Adrenal gland (tissue), 12 donors: ENCODE results near the gene DNAH3. TPM values are rescaled to one million over a fixed set of nuclear protein-coding genes. Genes with fewer than 3 reads are reported as not detected.

Experiments
- DNase-seq, 7 donors: peaks; one replicate each; pipeline ENCODE4 v3.0.0-alpha.2; 2019 to 2020
- H3K27ac ChIP-seq, 5 donors: fragments of 200-600 bp; sonication (generic) in 4 of 5; 1 replicate in 3 of 5; 2 replicates in 2 of 5; pipeline versions ENCODE4 v1.5.1 to v1.8.0; 2016 to 2020; ENCODE audit warnings: mild to moderate bottlenecking in 1 of 5
- H3K27me3 ChIP-seq: fragments of 200-600 bp; 2 replicates; pipeline ENCODE4 v1.8.0; 2021
- H3K36me3 ChIP-seq, 2 donors: fragments of 200-600 bp; replicated peaks in 1 of 2; 1 replicate in 1 of 2; 2 replicates in 1 of 2; pipeline versions ENCODE4 v1.5.1 to v1.8.0; 2018 to 2022
- H3K4me1 ChIP-seq, 2 donors: fragments of 200-600 bp; replicated peaks in 1 of 2; 1 replicate in 1 of 2; 2 replicates in 1 of 2; pipeline versions ENCODE4 v1.5.1 to v1.8.0; 2018 to 2021
- H3K4me3 ChIP-seq, 4 donors: fragments of 200-600 bp; sonication (generic) in 3 of 4; one replicate each; pipeline ENCODE4 v1.5.1; 2016 to 2018
- H3K9me3 ChIP-seq, 3 donors: fragments of 200-600 bp; sonication (generic) in 1 of 3; replicated peaks in 1 of 3; 1 replicate in 2 of 3; 2 replicates in 1 of 3; pipeline versions ENCODE4 v1.5.1 to v1.8.0; 2016 to 2021
- POLR2A ChIP-seq, 2 donors: fragments of 450-650 bp; IDR thresholded peaks; one replicate each; pipeline ENCODE4 v1.6.1; 2017; ENCODE audit warnings: antibody characterized with exemption in 2 of 2, mild to moderate bottlenecking in 2 of 2, moderate library complexity in 1 of 2
- WGBS, 4 donors: extraction: QIAGEN DNeasy Blood & Tissue Kit in 2 of 4; methylation state at CpG; one replicate each; pipeline versions ENCODE4 v1.1.5 to v1.1.7; 2013 to 2017; 5-methylcytosine and 5-hydroxymethylcytosine counted together
- intact Hi-C, 2 donors: fragments of 100-400 bp; cut with DNase I; formaldehyde crosslinking; loops; one replicate each; pipeline versions ENCODE4 v1.14.1 to v1.15.0; 2022 to 2023
- polyA plus RNA-seq, 3 donors: library from polyadenylated mRNA; stranded (reverse); fragments of 200-250 nt in 2 of 3; fragments of 350-450 nt in 1 of 3; fragmentation: Illumina TruSeq in 1 of 3; extraction: RNeasy Lipid Tissue Mini Kit (QIAGEN cat#74804) in 1 of 3; gene quantifications; one replicate each; pipeline ENCODE4 v1.2.3, GENCODE V29; 2013 to 2014
- total RNA-seq, 9 donors: library from RNA; depleted of rRNA in 4 of 9; stranded (reverse); fragments of >200 nt in 4 of 9; fragments of 120-200 nt in 1 of 9; fragmentation: NEBNext Ultra II Directional in 1 of 9; extraction: Animal tissue kit (Norgen Biotek cat#: 25700) in 1 of 9; gene quantifications; one replicate each; pipeline versions ENCODE4 v1.1.0 to v1.2.4, GENCODE V29; 2013 to 2023
- TF ChIP-seq, protein P1 (sequence below), 6 experiments: fragments of 450-650 bp in 4 of 6; fragments of 200-600 bp in 2 of 6; sonication (generic) in 1 of 6; IDR thresholded peaks; 1 replicate in 5 of 6; 2 replicates in 1 of 6; pipeline versions ENCODE4 v1.5.1 to v1.8.0; 2016 to 2021; ENCODE audit warnings: antibody characterized with exemption in 6 of 6, mild to moderate bottlenecking in 2 of 6, moderate library complexity in 1 of 6
- donor health status: healthy with polysubstance abuse.
- donor health status: Bipolar disorder and iron deficiency.
- donor health status: DM: yes; HTN: yes; CAD: no.
- donor health status: DM: no; HTN: no; CAD: no.
- donor health status: DM: no; HTN: no; CAD: no.
- donor health status: DM: yes; HTN: yes; CAD: no.

The DNAH3 gene
- total and polyA plus RNA-seq, 12 donors, result 0.06 to 0.40 (median 0.20) TPM; not detected in 6

DNA sequence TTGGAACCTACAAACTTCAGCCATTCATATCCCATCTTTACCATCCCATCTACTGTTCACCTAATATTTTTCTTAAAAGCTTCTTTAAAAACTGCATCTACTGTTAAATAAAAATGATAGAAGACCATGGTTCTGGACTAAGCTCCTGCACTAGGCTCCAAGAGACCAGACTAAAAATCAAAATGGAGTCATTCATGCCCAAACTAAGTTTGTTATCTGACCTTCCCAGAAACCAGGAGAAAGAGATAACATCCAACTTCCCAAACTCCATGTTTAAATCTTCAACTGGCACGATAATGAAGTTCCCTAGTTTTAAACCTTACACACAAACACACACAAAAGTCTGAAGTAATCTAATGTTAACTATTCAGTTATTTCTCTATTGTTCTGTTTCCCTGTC lies 264.3 kb downstream of the DNAH3 start:
- TF ChIP-seq, protein P1, sequence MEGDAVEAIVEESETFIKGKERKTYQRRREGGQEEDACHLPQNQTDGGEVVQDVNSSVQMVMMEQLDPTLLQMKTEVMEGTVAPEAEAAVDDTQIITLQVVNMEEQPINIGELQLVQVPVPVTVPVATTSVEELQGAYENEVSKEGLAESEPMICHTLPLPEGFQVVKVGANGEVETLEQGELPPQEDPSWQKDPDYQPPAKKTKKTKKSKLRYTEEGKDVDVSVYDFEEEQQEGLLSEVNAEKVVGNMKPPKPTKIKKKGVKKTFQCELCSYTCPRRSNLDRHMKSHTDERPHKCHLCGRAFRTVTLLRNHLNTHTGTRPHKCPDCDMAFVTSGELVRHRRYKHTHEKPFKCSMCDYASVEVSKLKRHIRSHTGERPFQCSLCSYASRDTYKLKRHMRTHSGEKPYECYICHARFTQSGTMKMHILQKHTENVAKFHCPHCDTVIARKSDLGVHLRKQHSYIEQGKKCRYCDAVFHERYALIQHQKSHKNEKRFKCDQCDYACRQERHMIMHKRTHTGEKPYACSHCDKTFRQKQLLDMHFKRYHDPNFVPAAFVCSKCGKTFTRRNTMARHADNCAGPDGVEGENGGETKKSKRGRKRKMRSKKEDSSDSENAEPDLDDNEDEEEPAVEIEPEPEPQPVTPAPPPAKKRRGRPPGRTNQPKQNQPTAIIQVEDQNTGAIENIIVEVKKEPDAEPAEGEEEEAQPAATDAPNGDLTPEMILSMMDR (IDR thresholded peaks at IDR 0.05), result no peak
- TF ChIP-seq POLR2A (IDR thresholded peaks at IDR 0.05), result no peak
- Histone ChIP-seq H3K9me3 (no peaks in the 10 kb centered on the region), H3K27ac (peak overlapping the region in 1 of 5 donors; percentile 7), H3K4me3 (no peak overlapping the region), H3K36me3 (peaks cover 0 to 2% of the 10 kb centered on the region in 2 donors), H3K4me1 (peaks cover 18 to 72% of the 10 kb centered on the region in 2 donors), H3K27me3 (no peaks in the 10 kb centered on the region)
- DNase-seq, result no peak
- WGBS, 4 donors, result 0 to 71% (median 16%) methylated on average over 1 of the region's 1 CpG
- intact Hi-C loops, result no loop called here

DNA sequence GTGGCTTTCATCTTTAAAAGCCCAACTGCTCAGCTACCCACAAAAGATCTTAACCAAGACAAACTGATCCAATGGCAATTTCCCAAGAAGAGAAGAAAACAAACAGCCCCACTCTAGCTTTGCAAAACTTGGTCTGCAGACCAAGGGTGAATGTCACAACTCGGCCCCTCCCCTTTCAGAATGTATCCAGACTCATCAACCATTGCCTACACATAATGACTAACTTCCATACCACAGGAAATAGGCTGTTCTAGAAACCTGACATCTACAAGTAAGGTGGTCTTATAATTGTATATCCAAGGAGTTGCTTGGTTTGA lies 266.4 kb downstream of the DNAH3 start:
- Histone ChIP-seq H3K4me3 (peak overlapping the region in 1 of 4 donors; percentile 5), H3K36me3 (no peaks in the 10 kb centered on the region), H3K4me1 (peaks cover 16 to 80% of the 10 kb centered on the region in 2 donors), H3K9me3 (no peaks in the 10 kb centered on the region), H3K27me3 (no peaks in the 10 kb centered on the region), H3K27ac (peak overlapping the region; percentile 58 to 76 (median 68))
- intact Hi-C loops, result no loop called here
- no peak for DNase-seq
- WGBS, 4 donors, result 60 to 75% (median 65%) methylated on average over 1 of the region's 1 CpG
- TF ChIP-seq POLR2A (IDR thresholded peaks at IDR 0.05), result no peak
- TF ChIP-seq, protein P1 (IDR thresholded peaks at IDR 0.05), result no peak

DNA sequence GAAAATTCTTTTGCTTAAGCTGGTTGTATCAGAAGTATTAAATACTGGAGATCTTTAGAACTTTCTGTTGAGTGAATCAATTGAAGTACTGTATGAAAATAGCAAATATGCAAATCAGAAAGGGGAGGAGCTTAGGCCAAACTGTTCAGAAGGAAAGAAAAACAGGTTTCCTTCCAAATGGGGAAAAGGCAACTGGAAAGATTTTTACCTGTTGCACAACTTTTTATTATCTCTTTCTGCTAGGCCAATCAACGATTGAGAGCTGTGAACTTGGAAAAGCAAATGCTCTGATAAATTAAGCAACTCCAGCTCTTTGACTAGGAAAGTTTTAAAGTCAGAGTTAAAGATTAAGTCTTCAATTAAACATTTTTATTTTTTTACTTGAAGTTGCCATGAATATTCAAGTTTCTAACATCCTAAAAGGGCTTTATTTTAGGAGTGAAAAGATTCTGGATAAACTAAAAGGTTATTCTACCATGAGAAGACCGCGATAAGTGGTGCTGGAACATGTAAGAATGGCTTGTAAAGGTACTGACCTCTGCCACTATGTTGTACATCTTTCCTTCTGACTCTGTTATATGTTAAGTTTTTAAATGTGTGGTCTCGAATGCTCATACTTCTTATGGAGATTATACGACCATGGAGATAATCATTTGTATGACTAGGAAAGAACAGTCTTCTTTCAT lies 266.9 kb downstream of the DNAH3 start:
- H3K4me3 ChIP-seq, result peak overlapping the region in 1 of 4 donors; percentile 5
- intact Hi-C loops, result no loop called here
- 69 to 78% (median 75%) methylated on average over 5 of the region's 5 CpGs for WGBS, 4 donors
- H3K4me1 ChIP-seq, result peaks cover 20 to 83% of the 10 kb centered on the region in 2 donors
- H3K9me3 ChIP-seq, result no peaks in the 10 kb centered on the region
- H3K27ac ChIP-seq, result peak overlapping the region; percentile 58 to 76 (median 68)
- H3K36me3 ChIP-seq, result no peaks in the 10 kb centered on the region
- no peaks in the 10 kb centered on the region for H3K27me3 ChIP-seq
- TF ChIP-seq POLR2A (IDR thresholded peaks at IDR 0.05), result peak in 1 of 2 donors; percentile 6
- TF ChIP-seq, protein P1 (IDR thresholded peaks at IDR 0.05), result no peak
- DNase-seq, result no peak

Other genes starting within 250 kb of the DNAH3 start
- gene LDAF1, start 7.8 kb upstream of the DNAH3 start, total RNA-seq, result 100 to 1,000 TPM in 4 of 9 donors, 10 to 100 TPM in 3, 1 to 10 TPM in 2; 4.2 to 194 (median 81.1) TPM
- gene LDAF1, start 7.8 kb upstream of the DNAH3 start, polyA plus RNA-seq, result 10 to 100 TPM in 1 of 3 donors, 1 to 10 TPM in 2; 5.3 to 21.6 (median 8.3) TPM
- gene ZP2, start 60.7 kb upstream of the DNAH3 start, total RNA-seq, result not detected
- gene ZP2, start 60.7 kb upstream of the DNAH3 start, polyA plus RNA-seq, result not detected
- gene ANKS4B, start 82.9 kb upstream of the DNAH3 start, total RNA-seq, result not detected
- gene ANKS4B, start 82.9 kb upstream of the DNAH3 start, polyA plus RNA-seq, result not detected
- under 1 TPM in 3 of 9 donors, not detected in 6; 0.22 to 0.84 (median 0.42) TPM for gene CRYM, start 127.4 kb upstream of the DNAH3 start, total RNA-seq
- gene CRYM, start 127.4 kb upstream of the DNAH3 start, polyA plus RNA-seq, result under 1 TPM in 1 of 3 donors, not detected in 2; 0.56 TPM